Cardiac muscle cell (in vitro differentiated cells and primary cell): ENCODE measurements around the gene FGD4. TPM values are rescaled to one million over a fixed set of nuclear protein-coding genes. Genes with fewer than 3 reads are reported as not detected.

Source experiments
- DNase-seq, 2 donors: peaks; one replicate each; pipeline versions ENCODE4 v3.0.0 to v3.0.0-alpha.2; 2010 to 2017; ENCODE audit warnings: low read depth in 1 of 2, low spot score in 1 of 2
- H3K27ac ChIP-seq: fragments of 200-600 bp; sonication (generic); 2 replicates; pipeline ENCODE4 v1.5.1; 2016
- H3K27me3 ChIP-seq: fragments of 200-600 bp; sonication (generic); 2 replicates; pipeline ENCODE4 v1.6.0; 2016; ENCODE audit warnings: control low read depth
- H3K36me3 ChIP-seq: fragments of 200-600 bp; sonication (generic); 2 replicates; pipeline ENCODE4 v1.5.1; 2016; ENCODE audit warnings: control low read depth
- H3K4me1 ChIP-seq: fragments of 200-600 bp; sonication (generic); 2 replicates; pipeline ENCODE4 v1.8.1; 2017; ENCODE audit warnings: low read depth, mild to moderate bottlenecking, mixed run types
- H3K4me3 ChIP-seq: fragments of 200-600 bp; sonication (generic); 2 replicates; pipeline ENCODE4 v1.5.1; 2016; ENCODE audit warnings: mild to moderate bottlenecking
- H3K9me3 ChIP-seq: fragments of 200-600 bp; sonication (generic); 2 replicates; pipeline ENCODE4 v1.5.1; 2017; ENCODE audit warnings: low read depth, mild to moderate bottlenecking, control low read depth
- polyA plus RNA-seq: library from polyadenylated mRNA; unstranded; fragments of >200 nt; fragmentation: Nextera tagmentation; extraction: Ambion mirVana; gene quantifications from 2 replicates; pipeline ENCODE4 v1.2.1, GENCODE V29; 2016
- total RNA-seq: library from RNA; depleted of rRNA; stranded (reverse); fragments of >200 nt; gene quantifications from 2 replicates; pipeline ENCODE4 v1.2.3, GENCODE V29; 2016
- TF ChIP-seq, protein P1 (sequence below): IDR thresholded peaks from 2 replicates; pipeline ENCODE4 v1.5.1; 2012; ENCODE audit warnings: low read depth, mild to moderate bottlenecking, low read length

FGD4 gene
- total and polyA plus RNA-seq, 2 experiments from 2014 or later, result 2.5 to 7.3 TPM

DNA sequence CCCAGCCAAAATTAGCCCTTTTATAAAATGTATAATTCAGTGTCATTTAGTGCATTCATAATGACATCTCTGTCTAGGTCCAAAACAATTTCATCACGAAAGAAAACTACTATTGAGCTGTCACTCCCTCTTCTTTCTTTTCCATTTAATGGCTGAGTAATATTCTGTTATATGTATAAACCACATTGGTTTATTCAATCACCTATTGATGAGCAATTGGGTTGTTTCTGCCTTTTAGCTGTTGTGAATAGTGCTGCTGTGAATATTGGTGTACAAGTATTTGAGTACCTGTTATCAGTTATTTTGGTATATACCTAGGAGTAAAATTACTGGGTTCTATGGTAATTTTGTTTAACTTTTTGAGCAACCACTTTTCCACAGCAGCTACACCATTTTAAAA is 287.0 kb downstream of the FGD4 start:
- TF ChIP-seq, protein P1, sequence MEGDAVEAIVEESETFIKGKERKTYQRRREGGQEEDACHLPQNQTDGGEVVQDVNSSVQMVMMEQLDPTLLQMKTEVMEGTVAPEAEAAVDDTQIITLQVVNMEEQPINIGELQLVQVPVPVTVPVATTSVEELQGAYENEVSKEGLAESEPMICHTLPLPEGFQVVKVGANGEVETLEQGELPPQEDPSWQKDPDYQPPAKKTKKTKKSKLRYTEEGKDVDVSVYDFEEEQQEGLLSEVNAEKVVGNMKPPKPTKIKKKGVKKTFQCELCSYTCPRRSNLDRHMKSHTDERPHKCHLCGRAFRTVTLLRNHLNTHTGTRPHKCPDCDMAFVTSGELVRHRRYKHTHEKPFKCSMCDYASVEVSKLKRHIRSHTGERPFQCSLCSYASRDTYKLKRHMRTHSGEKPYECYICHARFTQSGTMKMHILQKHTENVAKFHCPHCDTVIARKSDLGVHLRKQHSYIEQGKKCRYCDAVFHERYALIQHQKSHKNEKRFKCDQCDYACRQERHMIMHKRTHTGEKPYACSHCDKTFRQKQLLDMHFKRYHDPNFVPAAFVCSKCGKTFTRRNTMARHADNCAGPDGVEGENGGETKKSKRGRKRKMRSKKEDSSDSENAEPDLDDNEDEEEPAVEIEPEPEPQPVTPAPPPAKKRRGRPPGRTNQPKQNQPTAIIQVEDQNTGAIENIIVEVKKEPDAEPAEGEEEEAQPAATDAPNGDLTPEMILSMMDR, result no peak
- no peaks in the 10 kb centered on the region for H3K9me3 ChIP-seq
- H3K27me3 ChIP-seq, result no peaks in the 10 kb centered on the region
- no peak overlapping the region for H3K4me3 ChIP-seq
- no peaks in the 10 kb centered on the region for H3K36me3 ChIP-seq
- H3K27ac ChIP-seq, result no peak overlapping the region
- H3K4me1 ChIP-seq, result no peaks in the 10 kb centered on the region
- no peak for DNase-seq

DNA sequence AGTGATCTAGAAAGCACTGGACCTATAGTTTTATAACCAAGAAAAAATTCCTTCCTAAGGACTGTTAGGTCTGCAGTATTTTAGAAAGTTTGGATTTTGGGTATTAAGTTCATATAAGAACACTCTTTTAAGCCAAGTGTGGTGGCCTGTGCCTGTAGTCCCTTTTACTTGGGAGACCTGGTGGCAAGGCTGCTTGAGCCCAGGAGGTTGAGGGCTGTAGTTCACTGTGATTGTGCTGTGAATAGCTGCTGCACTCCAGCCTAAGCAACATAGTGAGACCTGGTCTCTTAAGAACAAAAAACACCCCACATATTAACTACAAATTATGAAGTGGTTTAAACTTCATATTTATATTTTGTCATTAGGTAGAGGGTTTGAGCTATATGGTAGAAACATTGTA is 289.4 kb downstream of the FGD4 start:
- H3K9me3 ChIP-seq, result no peaks in the 10 kb centered on the region
- no peak for DNase-seq
- H3K4me3 ChIP-seq, result no peak overlapping the region
- TF ChIP-seq, protein P1, result no peak
- H3K36me3 ChIP-seq, result no peaks in the 10 kb centered on the region
- H3K27ac ChIP-seq, result no peak overlapping the region
- H3K27me3 ChIP-seq, result no peaks in the 10 kb centered on the region
- no peaks in the 10 kb centered on the region for H3K4me1 ChIP-seq

DNA sequence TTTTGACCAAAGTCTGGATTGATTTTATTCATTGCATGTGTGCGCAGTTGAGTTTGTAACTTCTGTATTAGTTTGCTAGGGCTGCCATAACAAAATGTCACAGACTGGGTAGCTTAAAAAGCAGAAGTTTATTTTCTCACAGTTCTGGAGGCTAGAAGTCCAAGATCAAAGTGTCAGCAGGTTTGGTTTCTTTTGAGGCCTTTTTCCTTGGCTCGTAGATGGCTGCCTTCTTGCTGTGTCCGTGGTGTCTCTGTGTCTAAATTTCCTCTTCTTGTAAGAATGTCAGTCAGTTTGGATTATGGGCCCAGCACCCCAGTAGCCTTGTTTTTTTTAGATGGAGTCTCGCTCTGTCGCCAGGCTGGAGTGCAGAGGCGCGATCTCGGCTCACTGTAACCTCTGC is 291.6 kb downstream of the FGD4 start:
- no peaks in the 10 kb centered on the region for H3K9me3 ChIP-seq
- TF ChIP-seq, protein P1, result no peak
- no peak overlapping the region for H3K4me3 ChIP-seq
- H3K36me3 ChIP-seq, result no peaks in the 10 kb centered on the region
- no peaks in the 10 kb centered on the region for H3K27me3 ChIP-seq
- no peak overlapping the region for H3K27ac ChIP-seq
- DNase-seq, result no peak
- no peaks in the 10 kb centered on the region for H3K4me1 ChIP-seq

DNA sequence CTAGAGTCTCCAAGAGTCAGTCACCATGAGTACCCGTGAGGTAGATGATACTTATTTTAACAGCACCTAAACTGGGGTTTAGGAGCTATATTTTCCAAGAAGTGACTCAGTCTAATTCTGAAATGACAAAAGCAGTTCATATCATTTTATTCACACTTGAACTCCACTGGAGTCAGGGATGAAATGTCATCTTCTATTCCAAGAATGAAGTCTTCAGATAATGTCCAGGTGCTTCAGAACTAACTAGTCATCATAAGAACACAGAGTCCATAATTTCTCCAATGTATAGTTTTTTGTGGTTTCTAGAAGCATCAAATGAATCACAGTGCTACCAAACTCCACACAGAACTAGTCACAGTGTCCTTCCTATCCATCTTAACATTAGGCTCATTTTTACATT is 293.0 kb downstream of the FGD4 start:
- Histone ChIP-seq H3K27me3 (no peaks in the 10 kb centered on the region), H3K4me3 (no peak overlapping the region), H3K36me3 (no peaks in the 10 kb centered on the region), H3K4me1 (no peaks in the 10 kb centered on the region), H3K9me3 (no peaks in the 10 kb centered on the region), H3K27ac (no peak overlapping the region)
- DNase-seq, result no peak
- TF ChIP-seq, protein P1, result no peak

DNA sequence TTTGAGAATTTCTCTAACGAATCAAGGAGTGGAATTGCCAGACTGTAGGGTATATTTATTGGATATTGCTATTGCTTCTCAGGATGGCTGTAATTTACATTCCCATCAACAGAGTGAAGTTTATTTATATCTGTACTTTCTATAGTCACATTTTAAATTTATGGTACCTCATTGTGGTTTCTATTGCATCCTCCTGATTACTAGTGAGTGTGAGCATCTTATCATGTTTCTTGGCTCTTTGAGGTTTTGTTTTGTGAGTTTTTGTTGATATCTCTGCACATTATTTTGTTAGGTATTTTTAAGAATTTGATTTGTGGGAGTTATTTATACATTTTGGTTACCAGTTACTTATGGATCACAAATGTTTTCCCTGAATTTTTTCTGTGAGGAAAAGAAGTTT is 293.7 kb downstream of the FGD4 start:
- TF ChIP-seq, protein P1, result no peak
- no peak overlapping the region for H3K4me3 ChIP-seq
- H3K27me3 ChIP-seq, result no peaks in the 10 kb centered on the region
- H3K27ac ChIP-seq, result no peak overlapping the region
- no peak for DNase-seq
- no peaks in the 10 kb centered on the region for H3K36me3 ChIP-seq
- H3K9me3 ChIP-seq, result no peaks in the 10 kb centered on the region
- H3K4me1 ChIP-seq, result no peaks in the 10 kb centered on the region
